ENCODE data around the gene CMPK2. TPM values are rescaled to one million over a fixed set of nuclear protein-coding genes. Genes with fewer than 3 reads are reported as not detected.
A peak's percentile ranks its signal among the peaks of the same experiment; 100 is the strongest.

The CMPK2 gene
- total RNA-seq, 1 experiment from 2014 or later, result 6.0 TPM

DNA sequence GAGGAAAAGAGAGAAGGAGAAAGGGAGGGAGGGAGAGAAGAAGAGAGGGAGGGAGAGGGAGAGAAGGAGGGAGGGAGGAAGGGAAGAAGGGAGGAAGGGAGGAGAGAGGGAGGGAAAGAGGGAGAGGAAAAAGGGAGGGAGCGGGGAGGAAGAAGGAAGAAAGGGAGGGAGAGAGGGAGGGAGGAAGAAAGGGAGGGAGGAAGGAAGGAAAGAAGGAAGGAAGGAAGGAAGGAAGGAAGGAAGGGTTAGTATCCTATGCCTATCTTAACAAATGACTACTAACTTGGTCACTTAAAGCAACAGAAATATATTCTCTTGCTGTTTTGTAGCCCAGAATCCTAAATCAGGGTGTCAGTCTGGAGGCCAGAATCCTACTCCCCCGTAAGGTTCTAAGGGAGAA is 52.1 kb downstream of the CMPK2 start:
- DNase-seq (ENCODE audit: low read depth), result no peak

GRCh38 chr2:6812857-6813530 is 52.7 kb downstream of the CMPK2 start:
- DNase-seq (ENCODE audit: low read depth), result no peak

- DNase-seq (ENCODE audit: low read depth), result no peak
Measured at GRCh38 chr2:6810961-6811360, 54.7 kb downstream of the CMPK2 start.

- no peak for DNase-seq (ENCODE audit: low read depth)
Measured at GRCh38 chr2:6808426-6808825, 57.3 kb downstream of the CMPK2 start.

GRCh38 chr2:6806604-6807003 is 59.1 kb downstream of the CMPK2 start:
- no peak for DNase-seq (ENCODE audit: low read depth)

- peak; percentile 53 for DNase-seq (ENCODE audit: low read depth)
Measured at GRCh38 chr2:6800553-6800952, 65.2 kb downstream of the CMPK2 start.

Other genes starting within 250 kb of the CMPK2 start
- gene RSAD2, start 11.9 kb upstream of the CMPK2 start, total RNA-seq (2014; rRNA removed; shearing (Covaris generic)), result not detected in 2 replicates
- gene RNF144A, start 51.5 kb upstream of the CMPK2 start, total RNA-seq (2014; rRNA removed; shearing (Covaris generic)), result 30.0 and 30.3 TPM in 2 replicates

Measured in HT1080 (cell line).